NCI-H510A treated with DMSO at 0.1 percent for 48 hours (cell line): ENCODE measurements around the gene RAVER2.
A peak's percentile ranks its signal among the peaks of the same experiment; 100 is the strongest.
"Not testable (repeated sequence)": the region's sequence is repeated elsewhere in the genome, so short reads cannot be mapped to it uniquely, and the experiment has no call there.

ENCODE experiments used
- DNase-seq: peaks from one replicate; lab custom pipeline; 2025; lab: John Stamatoyannopoulos, UW

RAVER2 gene

DNA sequence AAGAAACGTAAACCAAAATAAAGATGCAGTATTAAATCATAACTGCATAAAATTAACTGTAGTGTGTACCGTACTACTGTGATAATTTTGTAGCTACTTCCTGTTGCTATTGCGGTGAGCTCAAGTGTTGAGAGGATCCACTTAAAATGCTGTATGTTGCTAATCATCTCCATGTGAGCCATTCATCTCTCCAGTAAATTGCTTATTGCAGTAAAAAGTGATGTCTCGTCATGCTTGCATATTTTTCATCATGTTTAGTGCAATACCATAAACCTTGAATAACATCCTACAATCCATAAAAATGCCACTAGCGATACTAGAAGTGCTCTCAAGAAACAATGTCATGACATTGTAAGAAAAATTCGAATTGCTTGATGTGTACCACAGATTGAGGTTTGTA lies 66.3 kb downstream of the RAVER2 start:
- peak; percentile 75 for DNase-seq

DNA sequence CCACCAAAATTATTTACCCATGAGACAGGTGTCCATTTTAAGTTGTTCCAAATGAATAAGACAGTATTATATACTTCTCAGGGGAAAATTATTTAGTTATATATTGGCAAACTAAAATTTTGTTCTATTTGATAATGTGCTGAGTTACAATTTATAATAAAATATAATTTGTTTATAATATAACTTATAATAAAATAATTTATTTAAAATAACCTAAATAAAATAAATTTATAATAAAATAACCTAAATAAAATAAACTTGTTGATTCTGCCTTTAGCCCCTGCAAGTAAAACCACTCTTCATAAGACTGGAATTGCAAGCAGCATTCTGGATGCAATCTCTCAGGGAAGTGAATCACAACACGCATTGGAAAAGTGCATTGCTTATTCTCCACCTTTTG lies 69.6 kb downstream of the RAVER2 start:
- DNase-seq, result no peak

DNA sequence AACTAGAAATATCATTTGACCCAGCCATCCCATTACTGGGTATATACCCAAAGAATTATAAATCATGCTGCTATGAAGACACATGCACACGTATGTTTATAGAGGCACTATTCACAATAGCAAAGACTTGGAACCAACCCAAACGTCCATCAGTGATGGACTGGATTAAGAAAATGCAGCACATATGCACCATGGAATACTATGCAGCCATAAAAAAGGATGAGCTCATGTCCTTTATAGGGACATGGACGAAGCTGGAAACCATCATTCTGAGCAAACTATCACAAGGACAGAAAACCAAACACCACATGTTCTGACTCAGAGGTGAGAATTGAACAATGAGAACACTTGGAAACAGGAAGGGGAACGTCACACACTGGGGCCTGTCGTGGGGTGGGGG lies 72.5 kb downstream of the RAVER2 start:
- not testable (repeated sequence) for DNase-seq

DNA sequence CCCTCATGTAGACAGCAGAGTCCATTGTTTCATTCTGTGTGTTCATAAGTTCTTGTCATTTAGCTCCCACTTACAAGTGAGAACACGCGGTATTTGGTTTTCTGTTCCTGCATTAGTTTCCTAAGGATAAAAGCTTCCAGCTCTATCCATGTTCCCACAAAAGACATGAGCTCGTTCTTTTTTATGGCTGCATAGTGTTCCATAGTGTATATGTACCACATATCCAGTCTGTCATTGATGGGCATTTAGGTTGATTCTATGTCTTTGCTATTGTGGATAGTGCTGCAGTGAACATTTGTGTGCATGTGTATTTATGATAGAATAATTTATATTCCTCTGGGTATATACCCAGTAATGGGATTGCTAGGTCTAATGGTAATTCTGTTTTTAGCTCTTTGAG lies 75.7 kb downstream of the RAVER2 start:
- DNase-seq, result not testable (repeated sequence)

DNA sequence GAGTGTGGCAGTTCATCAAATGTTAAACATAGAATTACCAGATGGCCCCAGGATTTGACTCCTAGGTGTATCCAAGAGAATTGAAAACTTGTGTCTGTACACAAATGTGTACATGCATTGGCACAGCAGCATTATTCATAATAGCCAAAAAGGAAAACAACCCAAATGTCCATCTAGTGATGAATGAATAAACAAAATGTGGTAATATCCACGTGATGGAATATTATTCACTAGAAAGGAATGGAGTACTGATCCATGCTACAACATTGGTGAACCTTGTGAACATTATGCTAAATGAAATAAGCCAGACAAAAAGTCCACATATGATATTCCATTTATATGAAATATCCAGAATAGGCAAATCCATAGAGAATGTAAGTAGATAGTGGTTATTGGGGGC lies 77.7 kb downstream of the RAVER2 start:
- DNase-seq, result no peak

DNA sequence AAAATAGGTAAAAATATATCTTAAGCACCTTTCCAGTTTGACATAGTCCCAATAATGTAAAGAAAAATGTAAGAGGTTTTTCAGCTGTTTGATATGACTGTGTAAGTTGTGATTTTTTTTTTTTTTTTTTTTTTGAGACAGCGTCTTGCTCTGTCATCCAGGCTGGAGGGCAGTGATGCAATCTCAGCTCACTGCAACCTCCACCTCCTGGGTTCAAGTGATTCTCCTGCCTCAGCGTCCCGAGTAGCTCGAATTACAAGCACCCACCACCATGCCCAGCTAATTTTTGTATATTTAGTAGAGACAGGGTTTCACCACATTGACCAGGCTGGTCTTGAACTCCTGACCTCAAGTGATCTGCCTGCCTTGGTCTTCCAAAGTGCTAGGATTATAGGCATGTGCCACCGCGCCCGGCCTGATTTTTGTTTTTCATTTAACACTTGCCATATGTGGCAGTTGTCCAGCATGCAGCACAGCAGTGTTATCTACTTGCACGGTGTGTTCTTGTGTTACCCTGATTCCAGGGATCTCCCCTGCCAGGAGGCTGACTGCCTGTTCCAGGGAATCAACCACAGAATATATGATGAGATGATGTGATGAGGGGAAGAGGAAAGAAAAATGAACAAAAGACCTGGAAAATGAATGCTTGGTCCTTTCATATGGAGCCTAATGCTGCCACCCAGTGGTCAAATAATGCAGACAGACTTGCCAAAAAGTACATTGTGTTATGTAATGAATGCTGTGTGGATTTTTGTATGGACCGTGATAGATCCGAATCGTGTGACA lies 79.0 kb downstream of the RAVER2 start:
- DNase-seq, result peak; percentile 91

DNA sequence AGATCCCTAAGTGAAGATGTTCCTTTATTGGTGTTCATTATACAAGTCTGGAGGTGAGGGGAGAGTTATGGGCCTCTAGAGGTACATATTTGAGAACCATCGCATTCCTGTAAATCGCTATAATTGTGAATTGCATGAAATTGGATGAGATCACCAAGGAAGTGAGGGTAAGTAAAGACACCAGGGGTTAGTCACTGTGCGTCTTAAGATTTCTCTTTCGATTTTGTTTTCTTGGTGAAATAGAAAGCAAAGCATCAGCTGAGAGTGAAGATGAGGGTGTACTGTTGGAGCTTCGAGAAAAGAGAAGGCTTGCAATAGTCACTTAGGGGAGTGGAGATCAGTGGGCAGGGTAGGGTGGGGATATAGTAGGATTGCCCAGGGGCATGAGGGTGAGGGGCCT lies 82.1 kb downstream of the RAVER2 start:
- DNase-seq, result no peak

DNA sequence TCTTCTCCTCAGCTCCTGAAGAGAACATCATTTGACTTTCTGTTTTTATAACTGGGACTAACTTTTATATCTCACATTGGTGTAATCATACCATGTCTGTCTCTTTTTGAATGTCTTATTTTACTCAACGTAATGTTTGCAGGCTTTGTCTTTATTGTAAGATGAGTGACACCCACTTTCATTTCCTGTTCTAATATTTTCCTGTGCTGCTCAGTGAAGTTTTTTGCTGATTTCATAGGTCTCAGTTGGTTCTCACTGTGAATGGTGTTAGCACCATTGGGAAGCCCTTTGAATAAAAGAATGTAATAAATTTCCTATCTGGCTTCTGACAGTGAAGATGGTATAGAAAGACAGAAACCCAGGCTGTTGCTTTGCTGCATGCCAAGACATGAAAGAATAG lies 84.0 kb downstream of the RAVER2 start:
- DNase-seq, result no peak

DNA sequence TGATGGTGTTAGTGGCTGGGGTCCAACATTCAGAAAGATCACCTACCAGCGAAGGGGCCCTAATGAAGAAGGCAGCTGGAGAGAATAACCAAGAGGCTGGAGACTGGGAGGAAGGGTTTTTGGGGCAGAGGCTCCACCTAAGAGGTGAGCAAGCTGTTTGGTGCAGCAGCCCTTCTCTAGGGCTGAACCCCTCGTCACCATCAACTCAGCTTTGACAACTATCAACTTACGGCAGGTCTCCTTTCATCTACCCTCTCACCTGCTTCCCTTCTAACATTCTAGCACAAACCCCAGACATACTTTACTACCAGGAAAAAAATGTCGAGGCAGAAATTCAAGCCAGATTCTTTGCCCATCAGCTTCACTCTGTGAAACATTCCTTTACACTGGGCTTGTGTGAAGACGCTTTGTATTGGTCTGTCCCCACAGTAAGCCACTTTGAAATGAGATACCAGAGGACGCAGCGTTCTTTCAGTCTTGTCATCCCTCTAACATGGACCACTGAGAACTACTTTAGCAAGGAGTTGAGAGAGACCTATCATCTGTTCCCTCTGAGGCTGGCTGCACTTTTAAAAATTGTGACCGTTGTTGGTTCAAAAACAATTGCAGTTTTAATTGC lies 84.6 kb downstream of the RAVER2 start:
- no peak for DNase-seq

DNA sequence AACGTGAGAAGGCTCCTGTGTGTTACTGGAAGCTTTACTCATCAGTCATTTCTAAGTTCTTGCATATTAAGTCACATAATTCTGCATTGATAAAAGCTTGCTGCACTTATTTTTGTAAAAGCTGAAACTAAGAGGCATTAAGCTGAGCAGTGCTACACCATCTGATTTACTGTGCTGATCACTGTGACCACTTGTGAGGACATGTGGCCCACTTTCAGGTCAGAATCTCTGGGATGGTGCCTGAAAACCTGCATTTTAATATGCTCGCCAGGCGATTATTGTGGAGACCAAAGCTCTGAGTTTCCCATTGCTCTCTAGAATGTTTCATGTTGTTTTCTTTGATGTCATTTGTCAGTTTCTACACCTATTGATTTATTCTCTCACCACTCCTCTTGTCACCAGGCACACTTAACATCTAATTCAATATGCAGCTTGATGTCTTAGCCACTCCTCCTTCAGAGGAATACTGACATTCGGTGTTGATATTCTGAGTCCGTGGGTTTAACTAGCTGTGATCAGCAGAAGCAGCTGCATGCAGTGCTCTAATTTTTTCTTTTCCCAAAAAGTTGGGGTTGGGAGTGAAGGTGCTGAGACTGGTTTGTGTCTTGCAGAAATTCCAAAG lies 85.3 kb downstream of the RAVER2 start:
- no peak for DNase-seq

DNA sequence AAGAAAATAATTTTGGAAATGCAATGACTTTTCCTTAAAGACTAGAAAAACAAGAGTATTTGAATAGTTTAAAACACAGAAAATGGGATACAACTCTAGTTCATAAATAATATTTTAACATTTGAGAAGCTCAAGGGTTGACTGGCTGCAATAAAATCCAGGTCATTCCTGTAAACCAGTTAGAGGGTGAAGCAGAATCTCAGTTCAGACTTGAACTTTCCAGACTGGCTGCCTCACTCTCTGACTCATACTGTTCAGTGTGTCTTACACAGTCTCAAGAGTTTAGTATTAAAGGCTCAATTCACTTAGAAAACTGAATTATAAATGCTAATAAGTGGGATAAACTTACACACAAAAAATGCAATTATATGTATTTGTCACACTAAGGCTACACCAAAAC lies 89.9 kb downstream of the RAVER2 start:
- no peak for DNase-seq

DNA sequence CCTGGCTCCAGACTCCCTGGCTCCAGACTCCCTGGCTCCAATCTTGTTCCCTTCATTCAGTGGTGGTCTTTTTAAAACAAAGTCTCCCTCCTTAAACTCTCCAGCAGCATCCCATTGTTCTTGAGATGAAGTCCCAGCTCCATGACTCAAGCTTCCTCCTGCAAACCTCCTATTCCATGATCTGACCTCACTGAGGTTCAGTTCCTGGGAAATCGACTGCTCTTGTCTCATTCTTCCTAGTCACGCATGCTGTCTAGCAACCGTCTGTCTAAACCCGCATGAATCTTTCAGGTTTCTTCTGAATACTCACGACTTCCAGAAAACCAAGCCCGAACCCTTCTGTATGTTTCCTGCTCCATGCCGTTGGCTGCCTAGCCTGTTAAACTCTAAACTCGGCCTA lies 91.9 kb downstream of the RAVER2 start:
- DNase-seq, result no peak

DNA sequence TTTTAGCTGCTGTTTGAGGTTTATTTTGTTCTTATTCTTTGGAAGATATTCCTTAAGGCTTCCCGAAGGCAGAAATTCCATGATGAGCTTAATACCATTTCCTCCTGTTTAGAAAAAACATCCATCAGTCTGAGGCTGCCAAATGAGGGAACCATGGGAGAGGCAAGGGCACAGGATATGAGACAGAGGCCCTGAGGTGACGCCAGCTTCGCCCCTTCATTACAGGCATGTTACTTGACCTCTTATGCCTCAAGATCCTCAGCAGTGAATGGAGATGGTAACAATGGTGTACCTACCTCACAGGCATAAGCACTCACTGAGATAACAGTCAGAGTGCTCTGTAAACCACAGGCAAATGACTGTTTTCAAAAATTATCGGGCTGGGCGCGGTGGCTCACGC lies 93.6 kb downstream of the RAVER2 start:
- DNase-seq, result no peak

DNA sequence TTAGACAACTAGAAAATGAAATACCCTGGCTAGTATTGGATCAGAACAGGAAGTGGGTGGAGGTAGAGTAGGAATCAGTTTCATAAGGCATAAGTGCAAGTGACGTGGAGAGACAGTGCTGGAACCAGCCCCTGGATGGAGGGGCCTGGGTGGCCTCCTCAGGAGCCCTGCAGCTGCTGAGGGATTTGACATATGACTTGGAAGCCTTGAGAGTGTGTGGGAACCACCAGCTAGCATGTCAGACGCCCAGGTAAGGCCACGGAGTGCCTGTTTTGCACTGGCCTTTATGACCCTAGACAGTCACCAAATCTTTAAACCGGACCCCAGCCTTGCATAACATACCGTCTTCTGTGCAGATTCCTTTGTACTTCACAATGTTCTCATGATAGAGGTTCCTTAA lies 94.4 kb downstream of the RAVER2 start:
- DNase-seq, result no peak

DNA sequence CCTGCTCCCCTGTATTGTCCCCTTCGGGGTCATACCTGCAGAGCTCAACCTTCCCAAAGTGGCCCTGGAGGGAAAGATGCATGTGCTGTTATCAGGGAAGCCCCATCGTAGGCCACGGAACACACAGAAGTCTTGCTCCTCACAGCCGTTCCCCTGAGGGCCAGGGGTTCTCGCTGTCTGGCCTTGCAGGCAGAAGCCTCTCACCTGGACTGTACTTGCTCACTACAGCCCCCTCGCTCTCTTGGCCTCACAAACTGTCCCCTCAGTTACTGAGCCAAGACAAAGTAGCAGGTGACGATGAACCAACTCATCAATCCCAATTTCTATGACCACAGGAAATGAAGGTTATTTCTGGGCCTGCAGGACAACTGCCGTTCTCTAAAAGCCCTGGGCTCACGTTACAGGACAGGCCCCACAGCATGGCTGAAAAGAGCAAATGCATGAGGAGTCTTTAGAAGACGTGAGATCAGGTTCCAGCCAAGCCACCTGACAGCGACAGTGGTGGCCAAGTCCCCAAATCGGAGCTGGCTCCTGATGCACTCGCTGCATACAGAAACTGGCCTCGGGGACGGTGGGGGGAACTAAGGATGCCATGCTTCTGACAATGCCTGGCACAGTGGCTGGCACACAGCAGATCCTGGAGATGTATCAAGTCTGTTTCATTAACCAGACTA lies 95.0 kb downstream of the RAVER2 start:
- no peak for DNase-seq

DNA sequence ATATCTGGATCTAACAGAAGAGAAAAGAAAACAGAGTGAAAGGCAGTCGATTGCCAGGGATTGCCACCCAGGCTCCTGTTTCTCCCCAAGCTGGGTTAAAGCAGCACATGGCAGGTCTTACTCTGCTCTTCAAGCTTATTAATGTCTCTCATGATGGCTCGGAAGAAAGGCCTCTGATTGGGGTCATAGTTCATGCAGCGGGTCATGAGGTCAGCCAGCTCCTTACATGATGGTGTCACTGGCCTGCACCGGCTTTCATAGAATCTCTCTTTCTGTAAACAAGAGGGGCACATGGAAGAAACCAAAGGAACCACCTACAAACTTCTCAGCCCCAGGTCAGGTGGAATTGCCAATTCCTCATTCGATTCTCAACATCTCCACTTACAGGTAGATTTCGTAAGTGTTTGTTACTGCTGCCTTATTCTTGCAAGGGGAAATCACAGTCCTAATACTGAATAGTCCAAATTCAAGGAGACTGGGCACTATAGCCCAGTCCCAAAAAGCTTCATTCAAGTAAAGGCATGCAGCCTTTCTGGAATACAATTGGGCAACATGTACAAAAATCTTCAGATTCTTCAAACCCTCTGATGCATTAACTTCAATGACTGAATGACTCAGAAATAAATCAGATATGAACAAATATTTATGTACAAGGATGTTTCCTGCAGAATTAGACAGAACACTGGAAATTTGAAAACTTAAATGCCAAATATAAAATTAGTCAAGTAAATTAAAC lies 96.6 kb downstream of the RAVER2 start:
- no peak for DNase-seq

DNA sequence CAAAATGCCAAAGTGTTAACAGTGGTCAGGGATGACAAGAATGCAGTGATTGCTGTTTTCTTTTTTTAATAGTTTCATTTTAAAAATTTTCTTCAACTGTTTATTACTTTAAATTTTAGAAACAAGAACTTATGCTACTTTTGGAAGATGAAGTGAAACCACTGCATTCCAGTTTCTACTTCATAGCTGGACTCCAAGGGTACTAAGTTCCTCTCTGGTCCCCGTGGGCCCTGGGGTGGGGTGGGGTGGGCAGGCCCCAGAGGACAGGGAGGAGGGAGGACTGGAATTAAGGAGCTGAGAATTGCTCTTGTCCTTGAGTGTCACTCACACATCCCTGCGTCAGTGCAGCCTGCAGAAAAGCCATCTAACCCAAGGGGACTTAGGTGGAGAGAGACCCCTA lies 97.3 kb downstream of the RAVER2 start:
- no peak for DNase-seq

DNA sequence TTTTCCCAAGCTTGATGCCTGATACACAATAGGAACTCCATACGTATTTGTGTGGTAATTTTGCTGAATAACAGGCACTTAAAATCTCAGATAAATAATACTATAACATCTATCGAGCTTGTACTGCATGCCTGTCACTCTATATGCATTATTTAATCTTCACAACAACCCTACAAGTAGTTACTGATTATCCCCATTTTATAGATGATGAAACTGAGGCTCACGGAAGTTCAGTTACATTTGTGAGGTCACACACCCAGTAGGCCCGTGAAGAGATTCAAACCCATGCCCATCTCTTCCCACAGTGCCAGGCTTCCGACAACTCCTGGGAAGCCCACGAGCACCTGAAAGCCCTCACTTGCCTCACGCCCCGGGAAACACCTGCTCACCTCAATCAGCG lies 98.8 kb downstream of the RAVER2 start:
- DNase-seq, result no peak

DNA sequence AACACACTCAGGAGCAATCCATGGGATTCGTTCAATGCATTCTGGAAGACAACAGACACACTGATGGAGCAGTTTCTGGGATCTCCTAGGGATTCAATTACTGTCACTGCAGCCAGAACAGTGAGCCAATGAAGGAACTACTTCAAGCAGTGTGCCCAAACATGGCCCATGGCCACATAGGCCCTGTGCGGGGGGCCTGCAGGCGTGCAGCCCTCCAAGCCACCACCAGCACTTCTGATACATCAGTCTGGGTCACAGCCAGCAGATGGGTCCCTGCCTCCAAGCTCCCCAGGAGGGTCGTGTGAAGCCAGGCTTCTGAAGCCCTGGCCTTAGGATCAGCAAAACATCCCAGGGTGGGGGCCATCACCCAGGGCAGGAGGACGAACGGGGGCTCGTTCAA lies 99.3 kb downstream of the RAVER2 start:
- DNase-seq, result no peak

DNA sequence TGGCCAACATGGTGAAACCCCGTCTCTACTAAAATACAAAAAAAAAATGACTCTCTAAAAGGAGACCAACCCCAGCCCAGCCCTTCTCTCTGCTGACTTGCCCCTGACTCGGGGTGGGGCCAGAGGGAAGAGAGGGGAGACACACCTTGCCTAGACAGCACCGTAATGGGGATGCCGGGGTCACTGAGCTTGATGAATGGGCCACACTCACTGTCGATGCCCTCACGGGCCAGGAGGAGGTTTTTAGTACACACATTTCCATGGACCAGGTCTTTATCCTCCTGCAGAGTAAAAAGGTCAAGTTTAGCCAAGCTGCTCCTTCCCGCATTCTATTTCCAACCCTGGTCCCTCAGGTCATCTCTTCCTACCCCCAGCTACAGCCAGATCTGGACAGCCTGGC lies 99.7 kb downstream of the RAVER2 start:
- no peak for DNase-seq

DNA sequence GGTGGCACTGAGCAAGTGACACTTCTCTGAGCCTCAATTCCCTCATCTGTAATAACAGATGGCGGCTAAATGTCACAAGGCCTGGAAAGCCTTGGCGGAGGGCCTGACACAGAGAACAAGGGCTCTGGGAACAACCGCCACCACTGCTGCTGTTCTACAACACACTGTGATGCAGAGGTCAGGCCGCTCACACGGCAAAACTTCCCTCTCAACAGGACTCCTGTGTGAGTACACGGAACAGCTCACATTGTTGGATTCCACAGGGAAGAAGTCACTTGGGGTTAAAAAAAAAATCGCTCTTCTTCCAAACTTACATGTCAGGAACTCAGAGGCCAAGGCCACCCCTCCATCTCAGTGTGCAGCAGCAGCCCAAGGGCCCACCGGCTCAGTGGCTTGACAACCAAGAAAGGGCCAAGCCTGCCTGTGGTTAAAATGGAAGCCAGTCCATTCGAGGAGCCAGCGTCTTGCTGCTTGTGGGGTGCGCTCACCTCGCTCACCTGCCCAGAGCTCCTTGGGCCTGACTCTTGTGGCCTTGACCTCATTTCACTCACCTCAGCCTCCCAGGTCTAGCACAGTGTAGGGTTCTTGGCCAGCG lies 101.1 kb downstream of the RAVER2 start:
- DNase-seq, result no peak
